Liver (tissue), 9 donors: Measurements from ENCODE around the gene DPM2. TPM values are rescaled to one million over a fixed set of nuclear protein-coding genes. Genes with fewer than 3 reads are reported as not detected.
A peak's percentile ranks its signal among the peaks of the same experiment; 100 is the strongest.

Source experiments
- DNase-seq: peaks from one replicate; pipeline ENCODE4 v3.0.0-alpha.2; 2017; ENCODE audit warnings: low spot score
- H3K27ac ChIP-seq, 2 donors: one replicate each; pipeline ENCODE4 v1.7.0; 2013; ENCODE audit warnings: inconsistent platforms in 2 of 2, low read length in 2 of 2, control low read depth in 1 of 2, low read depth in 1 of 2, mild to moderate bottlenecking in 1 of 2
- H3K27me3 ChIP-seq, 4 donors: one replicate each; pipeline versions ENCODE4 v1.6.1 to v1.7.0; 2013; ENCODE audit warnings: low read length in 3 of 4, inconsistent platforms in 1 of 4, mild to moderate bottlenecking in 1 of 4, moderate library complexity in 1 of 4; ENCODE audit not compliant: control insufficient read depth in 4 of 4, insufficient read depth in 4 of 4
- H3K36me3 ChIP-seq, 4 donors: one replicate each; pipeline versions ENCODE4 v1.6.1 to v1.7.0; 2013; ENCODE audit warnings: low read length in 3 of 4, mild to moderate bottlenecking in 3 of 4, low read depth in 1 of 4, moderate library complexity in 1 of 4; ENCODE audit not compliant: control insufficient read depth in 4 of 4, insufficient read depth in 3 of 4
- H3K4me1 ChIP-seq, 4 donors: one replicate each; pipeline versions ENCODE4 v1.6.1 to v1.7.0; 2013; ENCODE audit warnings: low read length in 3 of 4, mild to moderate bottlenecking in 3 of 4, moderate library complexity in 1 of 4; ENCODE audit not compliant: control insufficient read depth in 4 of 4, insufficient read depth in 4 of 4
- H3K4me3 ChIP-seq, 3 donors: one replicate each; pipeline versions ENCODE4 v1.6.1 to v1.7.0; 2013; ENCODE audit warnings: low read length in 3 of 3, control low read depth in 1 of 3, low read depth in 1 of 3, mild to moderate bottlenecking in 1 of 3
- H3K9ac ChIP-seq, 2 donors: one replicate each; pipeline ENCODE4 v1.7.0; 2013; ENCODE audit warnings: low read length in 2 of 2, mild to moderate bottlenecking in 2 of 2, moderate library complexity in 2 of 2, control low read depth in 1 of 2, low read depth in 1 of 2
- H3K9me3 ChIP-seq, 4 donors: one replicate each; pipeline versions ENCODE4 v1.6.1 to v1.7.0; 2013; ENCODE audit warnings: low read length in 3 of 4; ENCODE audit not compliant: control insufficient read depth in 4 of 4
- ATF3 ChIP-seq: IDR thresholded peaks from 2 replicates; pipeline ENCODE4 v1.6.1; 2016; ENCODE audit warnings: antibody characterized with exemption
- EGR1 ChIP-seq, 2 donors: IDR thresholded peaks; 2 replicates each; pipeline ENCODE4 v1.6.1; 2016 to 2018; ENCODE audit warnings: antibody characterized with exemption in 2 of 2, low read depth in 2 of 2
- GABPA ChIP-seq, 2 donors: IDR thresholded peaks in 1 of 2; conservative IDR thresholded peaks in 1 of 2; 2 replicates each; pipeline ENCODE4 v1.6.1; 2016; ENCODE audit warnings: antibody characterized with exemption in 2 of 2, mild to moderate bottlenecking in 1 of 2, moderate library complexity in 1 of 2
- HNF4G ChIP-seq: IDR thresholded peaks from 2 replicates; pipeline ENCODE4 v1.6.1; 2016; ENCODE audit warnings: antibody characterized with exemption
- JUND ChIP-seq, 2 donors: IDR thresholded peaks; 2 replicates each; pipeline ENCODE4 v1.6.1; 2016; ENCODE audit warnings: antibody characterized with exemption in 2 of 2
- MAX ChIP-seq: IDR thresholded peaks from 2 replicates; pipeline ENCODE4 v1.6.1; 2016; ENCODE audit warnings: antibody characterized with exemption
- NR2F2 ChIP-seq: IDR thresholded peaks from 2 replicates; pipeline ENCODE4 v1.6.1; 2016; ENCODE audit warnings: antibody characterized with exemption
- RAD21 ChIP-seq, 2 donors: IDR thresholded peaks; 2 replicates each; pipeline ENCODE4 v1.6.1; 2016; ENCODE audit warnings: antibody characterized with exemption in 2 of 2, mild to moderate bottlenecking in 2 of 2
- REST ChIP-seq: IDR thresholded peaks from 2 replicates; pipeline ENCODE4 v1.6.1; 2016; ENCODE audit warnings: antibody characterized with exemption, mild to moderate bottlenecking
- RXRA ChIP-seq, 2 donors: IDR thresholded peaks; 2 replicates each; pipeline ENCODE4 v1.6.1; 2017 to 2018; ENCODE audit warnings: antibody characterized with exemption in 2 of 2, mild to moderate bottlenecking in 1 of 2
- SP1 ChIP-seq: IDR thresholded peaks from 2 replicates; pipeline ENCODE4 v1.6.1; 2018; ENCODE audit warnings: antibody characterized with exemption, mild to moderate bottlenecking
- YY1 ChIP-seq: IDR thresholded peaks from 2 replicates; pipeline ENCODE4 v1.6.1; 2016; ENCODE audit warnings: antibody characterized with exemption, mild to moderate bottlenecking
- ZBTB33 ChIP-seq: IDR thresholded peaks from 2 replicates; pipeline ENCODE4 v1.6.1; 2016; ENCODE audit warnings: antibody characterized with exemption
- WGBS: extraction: QIAGEN DNeasy Blood & Tissue Kit; methylation state at CpG from one replicate; pipeline ENCODE4 v1.1.7; 2013; 5-methylcytosine and 5-hydroxymethylcytosine counted together
- polyA plus RNA-seq, 2 donors: library from polyadenylated mRNA; stranded (reverse) in 1 of 2; unstranded in 1 of 2; fragments of 200-250 nt in 1 of 2; fragments of >200 nt in 1 of 2; fragmentation: Nextera tagmentation in 1 of 2; extraction: Ambion mirVana in 1 of 2; gene quantifications; one replicate each; pipeline versions ENCODE4 v1.2.1 to v1.2.3, GENCODE V29; 2013 to 2015
- total RNA-seq, 2 donors: library from RNA; depleted of rRNA; stranded (reverse); fragments of >200 nt; gene quantifications; one replicate each; pipeline ENCODE4 v1.2.3, GENCODE V29; 2014
- donor health status: healthy.
- donor health status: healthy.
- donor health status: healthy.
- donor health status: healthy.
- donor health status: healthy.

Gene DPM2
- total and polyA plus RNA-seq, 4 donors, result 9.3 to 25.0 (median 22.0) TPM

- no peak for TF ChIP-seq ATF3
Observed at GRCh38 chr9:127904561-127905003, 33.1 kb downstream of the DPM2 start (continued).

GRCh38 chr9:127903557-127904475 is 33.8 kb downstream of the DPM2 start:
- no peak overlapping the region for H3K4me3 ChIP-seq
- H3K36me3 ChIP-seq, result peaks cover 0 to 1% (median 0%) of the 10 kb centered on the region in 4 donors
- peak overlapping the region; percentile 64 for H3K27ac ChIP-seq
- peaks cover 3 to 11% (median 7%) of the 10 kb centered on the region in 4 donors for H3K4me1 ChIP-seq
- TF ChIP-seq ATF3, result no peak
- TF ChIP-seq HNF4G, result no peak
- TF ChIP-seq NR2F2, result peak; percentile 96
- TF ChIP-seq YY1, result no peak
- TF ChIP-seq RXRA (IDR thresholded peaks at IDR 0.05), result peak; percentile 66 to 84
- TF ChIP-seq GABPA (IDR thresholded peaks at IDR 0.05 in 1 of 2, conservative IDR thresholded peaks at IDR 0.05 in 1 of 2), result no peak
- no peak for TF ChIP-seq ZBTB33
- TF ChIP-seq REST, result no peak
- no peak for TF ChIP-seq RAD21 (IDR thresholded peaks at IDR 0.05)
- TF ChIP-seq MAX, result no peak
- no peak for TF ChIP-seq EGR1 (IDR thresholded peaks at IDR 0.05; ENCODE audit: low read depth in 2 of 2)
- no peak for TF ChIP-seq JUND (IDR thresholded peaks at IDR 0.05)
- peak; percentile 81 for TF ChIP-seq SP1
- H3K9me3 ChIP-seq, result no peaks in the 10 kb centered on the region
- no peaks in the 10 kb centered on the region for H3K27me3 ChIP-seq
- DNase-seq, result peak; percentile 89
- WGBS, result 62% methylated on average over 17 of the region's 17 CpGs
- no peak overlapping the region for H3K9ac ChIP-seq
